SK-N-SH (cell line): ENCODE measurements around the gene TSGA10IP. TPM values are rescaled to one million over a fixed set of nuclear protein-coding genes. Genes with fewer than 3 reads are reported as not detected.

Experiments used
- CTCF ChIA-PET: fragments of 300-600, 350-600 bp; formaldehyde crosslinking; extraction: SDS; loops from one replicate; lab custom pipeline; 2021; lab: Yijun Ruan, JAX
- POLR2A ChIA-PET: fragments of 350-600 bp; sonication (Branson Sonifier 250); formaldehyde crosslinking; extraction: SDS; loops from one replicate; lab custom pipeline; 2020; ENCODE audit warnings: antibody characterized with exemption, inconsistent platforms; lab: Yijun Ruan, JAX
- DNase-seq: peaks from one replicate; pipeline ENCODE4 v3.0.0; 2012
- H2AFZ ChIP-seq: fragments of 200-600 bp; sonication (generic); 2 replicates; pipeline ENCODE4 v1.8.1; 2016; ENCODE audit warnings: antibody characterized with exemption, mild to moderate bottlenecking, low read depth
- H3F3A ChIP-seq: fragments of 200-600 bp; sonication (generic); replicated peaks from 2 replicates; pipeline ENCODE3; 2016; ENCODE audit warnings: antibody characterized with exemption, mild to moderate bottlenecking; ENCODE audit not compliant: insufficient read depth
- H3K27ac ChIP-seq, 2 experiments: fragments of 200-500 bp in 1 of 2; fragments of 200-600 bp in 1 of 2; sonication (Bioruptor generic) in 1 of 2; sonication (generic), shearing (Covaris generic) in 1 of 2; 2 replicates each; pipeline versions ENCODE4 v1.5.1 to v1.6.1; 2014 to 2016; ENCODE audit warnings: low read depth in 2 of 2, inconsistent platforms in 1 of 2, low read length in 1 of 2, mild to moderate bottlenecking in 1 of 2, mixed read lengths in 1 of 2
- H3K27me3 ChIP-seq: fragments of 200-600 bp; sonication (generic), shearing (Covaris generic); 2 replicates; pipeline ENCODE4 v1.6.1; 2016; ENCODE audit warnings: mixed run types; ENCODE audit not compliant: insufficient read depth
- H3K36me3 ChIP-seq, 2 experiments: fragments of 200-500 bp in 1 of 2; fragments of 200-600 bp in 1 of 2; sonication (Bioruptor generic) in 1 of 2; sonication (generic) in 1 of 2; replicated peaks in 1 of 2; 2 replicates each; pipeline versions ENCODE3 to v1.5.1; 2014 to 2016; ENCODE audit warnings: low read length in 1 of 2, mild to moderate bottlenecking in 1 of 2; ENCODE audit not compliant: insufficient read depth in 2 of 2, control insufficient read depth in 1 of 2
- H3K4me1 ChIP-seq, 2 experiments: fragments of 200-500 bp in 1 of 2; fragments of 200-600 bp in 1 of 2; sonication (Bioruptor generic) in 1 of 2; sonication (generic), shearing (Covaris generic) in 1 of 2; 2 replicates each; pipeline versions ENCODE4 v1.5.1 to v1.6.1; 2014 to 2016; ENCODE audit warnings: low read depth in 1 of 2, low read length in 1 of 2, mixed run types in 1 of 2; ENCODE audit not compliant: insufficient read depth in 2 of 2, control insufficient read depth in 1 of 2
- H3K4me2 ChIP-seq: fragments of 200-600 bp; sonication (generic), shearing (Covaris generic); 2 replicates; pipeline ENCODE4 v1.6.1; 2017; ENCODE audit warnings: mixed run types
- H3K4me3 ChIP-seq, 2 experiments: fragments of 200-500 bp in 1 of 2; fragments of 200-600 bp in 1 of 2; sonication (Bioruptor generic) in 1 of 2; sonication (generic), shearing (Covaris generic) in 1 of 2; 2 replicates each; pipeline versions ENCODE4 v1.5.1 to v1.8.1; 2014 to 2016; ENCODE audit warnings: low read depth in 2 of 2, inconsistent platforms in 1 of 2, low read length in 1 of 2, mild to moderate bottlenecking in 1 of 2, mixed read lengths in 1 of 2, moderate library complexity in 1 of 2
- H3K79me2 ChIP-seq: fragments of 200-600 bp; sonication (generic); 2 replicates; pipeline ENCODE4 v1.8.1; 2017; ENCODE audit warnings: mild to moderate bottlenecking; ENCODE audit not compliant: insufficient read depth
- H3K9ac ChIP-seq: fragments of 200-600 bp; sonication (generic); 2 replicates; pipeline ENCODE4 v1.6.1; 2017; ENCODE audit warnings: mixed run types
- H3K9me2 ChIP-seq: fragments of 200-600 bp; sonication (generic); 2 replicates; pipeline ENCODE4 v1.6.1; 2017; ENCODE audit warnings: mixed run types
- H3K9me3 ChIP-seq: fragments of 200-600 bp; sonication (generic); 2 replicates; pipeline ENCODE4 v1.6.1; 2017; ENCODE audit warnings: mixed run types, mild to moderate bottlenecking, moderate library complexity
- H4K20me1 ChIP-seq: fragments of 200-600 bp; sonication (generic); 2 replicates; pipeline ENCODE4 v1.6.1; 2017; ENCODE audit warnings: mild to moderate bottlenecking, mixed run types; ENCODE audit not compliant: insufficient read depth
- CHD2 ChIP-seq: fragments of 150-350 bp; IDR thresholded peaks from 2 replicates; pipeline ENCODE4 v1.6.1; 2018; ENCODE audit warnings: low read length; ENCODE audit not compliant: partially characterized antibody
- ELF1 ChIP-seq: IDR thresholded peaks from 2 replicates; pipeline ENCODE4 v1.4.0; 2012
- EZH2phosphoT487 ChIP-seq: fragments of 200-600 bp; sonication (generic); IDR thresholded peaks from 2 replicates; pipeline ENCODE4 v1.6.1; 2017; ENCODE audit warnings: low read depth, mixed run types, mild to moderate bottlenecking, antibody characterized with exemption, moderate library complexity, borderline replicate concordance
- FOXM1 ChIP-seq: IDR thresholded peaks from 2 replicates; pipeline ENCODE4 v1.4.0; 2012; ENCODE audit warnings: low read depth, mild to moderate bottlenecking
- MXI1 ChIP-seq: IDR thresholded peaks from 2 replicates; pipeline ENCODE4 v1.6.1; 2012; ENCODE audit warnings: mild to moderate bottlenecking, low read depth, low read length, improper control_type of control experiment
- SMC3 ChIP-seq: IDR thresholded peaks from 2 replicates; pipeline ENCODE4 v1.6.1; 2012; ENCODE audit warnings: low read depth, low read length, improper control_type of control experiment
- TEAD4 ChIP-seq: IDR thresholded peaks from 2 replicates; pipeline ENCODE4 v1.4.0; 2012; ENCODE audit warnings: mild to moderate bottlenecking, borderline replicate concordance; ENCODE audit not compliant: insufficient read depth
- ZBTB33 ChIP-seq: IDR thresholded peaks from 2 replicates; pipeline ENCODE4 v1.4.0; 2012; ENCODE audit warnings: low read depth, borderline replicate concordance
- WGBS: methylation state at CpG from one replicate; pipeline ENCODE4 v1.1.6; 2017; ENCODE audit warnings: low lambda C conversion rate; 5-methylcytosine and 5-hydroxymethylcytosine counted together
- polyA plus RNA-seq, 3 experiments: library from polyadenylated mRNA; depleted of rRNA; stranded (reverse); fragments of >200 nt; gene quantifications; 2 replicates each; pipeline ENCODE4 v1.2.3, GENCODE V29; 2012

Gene TSGA10IP
- polyA plus RNA-seq, 1 of the 3 experiments (the other 2 are of a cell fraction), result not detected

GRCh38 chr11:66008468-66009101 lies 63.3 kb downstream of the TSGA10IP start:
- TF ChIP-seq CHD2 (no peak), TEAD4 (no peak), ELF1 (no peak), EZH2phosphoT487 (no peak), ZBTB33 (no peak), SMC3 (no peak), FOXM1 (no peak), MXI1 (no peak)
- H3K27me3 ChIP-seq, result no peaks in the 10 kb centered on the region
- 0 out of 2 replicates have a peak overlapping the region, but pooled peaks have one; percentile 6 for H3K9ac ChIP-seq
- CTCF ChIA-PET, result interaction anchor here (0.6 to 2.3 kb wide), 4 partner anchors 14 to 44 kb away, joined by 3 to 23 read pairs (median 4); no protein-coding TSS in a partner anchor
- H3F3A ChIP-seq, result peaks cover 44% of the 10 kb centered on the region
- peaks cover 19% of the 10 kb centered on the region for H3K79me2 ChIP-seq
- H3K4me2 ChIP-seq, result no peak overlapping the region
- no peak overlapping the region for H3K4me3 ChIP-seq
- peak overlapping the region in 1 of 2 experiments; percentile 13; a peak in 1 of 4 replicates for H3K27ac ChIP-seq
- no peaks in the 10 kb centered on the region for H4K20me1 ChIP-seq
- H2AFZ ChIP-seq, result 0 out of 2 replicates have a peak overlapping the region, but pooled peaks have one; percentile 31
- H3K4me1 ChIP-seq, result peaks cover 4 to 6% of the 10 kb centered on the region in 2 experiments; a peak in 2 of 4 replicates
- H3K9me2 ChIP-seq, result no peaks in the 10 kb centered on the region
- peaks cover 18% of the 10 kb centered on the region in 2 experiments for H3K36me3 ChIP-seq
- whole genome bisulfite sequencing, result 53% methylated on average over 7 of the region's 10 CpGs
- DNase-seq, result no peak
- no peaks in the 10 kb centered on the region for H3K9me3 ChIP-seq
- POLR2A ChIA-PET, result interaction anchor here (0.8 to 1.6 kb wide), 2 partner anchors 37 to 50 kb away, joined by 4 to 6 read pairs; no protein-coding TSS in a partner anchor

Other genes with a start within 250 kb of the TSGA10IP start
- 44.5 and 51.9 TPM in 2 replicates for gene KAT5, start 233.2 kb upstream of the TSGA10IP start, polyA plus RNA-seq (2012; rRNA removed)
- 43.9 and 50.9 TPM in 2 replicates for gene RNASEH2C, start 224.7 kb upstream of the TSGA10IP start, polyA plus RNA-seq (2012; rRNA removed)
- 3.8 and 4.6 TPM in 2 replicates for gene AP5B1, start 164.5 kb upstream of the TSGA10IP start, polyA plus RNA-seq (2012; rRNA removed)
- not detected in 2 replicates for gene OVOL1, start 158.4 kb upstream of the TSGA10IP start, polyA plus RNA-seq (2012; rRNA removed)
- gene SNX32, start 111.5 kb upstream of the TSGA10IP start, polyA plus RNA-seq (2012; rRNA removed), result 0.81 and 1.0 TPM in 2 replicates
- 2,761 and 4,252 TPM in 2 replicates for gene CFL1, start 87.3 kb upstream of the TSGA10IP start, polyA plus RNA-seq (2012; rRNA removed)
- 39.7 and 58.2 TPM in 2 replicates for gene MUS81, start 85.0 kb upstream of the TSGA10IP start, polyA plus RNA-seq (2012; rRNA removed)
- gene EFEMP2, start 72.7 kb upstream of the TSGA10IP start, polyA plus RNA-seq (2012; rRNA removed), result 194 and 203 TPM in 2 replicates
- 0.49 and 0.68 TPM in 2 replicates for gene CTSW, start 65.6 kb upstream of the TSGA10IP start, polyA plus RNA-seq (2012; rRNA removed)
- gene FIBP, start 57.0 kb upstream of the TSGA10IP start, polyA plus RNA-seq (2012; rRNA removed), result 159 and 190 TPM in 2 replicates
- 34.2 and 52.8 TPM in 2 replicates for gene CCDC85B, start 54.8 kb upstream of the TSGA10IP start, polyA plus RNA-seq (2012; rRNA removed)
- gene FOSL1, start 45.1 kb upstream of the TSGA10IP start, polyA plus RNA-seq (2012; rRNA removed), result 17.9 and 30.1 TPM in 2 replicates
- gene C11orf68, start 26.4 kb upstream of the TSGA10IP start, polyA plus RNA-seq (2012; rRNA removed), result 54.4 and 65.3 TPM in 2 replicates
- 309 and 464 TPM in 2 replicates for gene DRAP1, start 26.1 kb upstream of the TSGA10IP start, polyA plus RNA-seq (2012; rRNA removed)
- 39.2 and 73.6 TPM in 2 replicates for gene SART1, start 16.3 kb downstream of the TSGA10IP start, polyA plus RNA-seq (2012; rRNA removed)
- 28.9 and 31.4 TPM in 2 replicates for gene EIF1AD, start 56.7 kb downstream of the TSGA10IP start, polyA plus RNA-seq (2012; rRNA removed)
- gene BANF1, start 57.0 kb downstream of the TSGA10IP start, polyA plus RNA-seq (2012; rRNA removed), result 311 and 382 TPM in 2 replicates
- gene CST6, start 66.5 kb downstream of the TSGA10IP start, polyA plus RNA-seq (2012; rRNA removed), result 0.60 and 0.90 TPM in 2 replicates
- gene CATSPER1, start 81.0 kb downstream of the TSGA10IP start, polyA plus RNA-seq (2012; rRNA removed), result 1.9 and 2.2 TPM in 2 replicates
- gene GAL3ST3, start 103.7 kb downstream of the TSGA10IP start, polyA plus RNA-seq (2012; rRNA removed), result 1.9 and 3.2 TPM in 2 replicates
- gene SF3B2, start 106.9 kb downstream of the TSGA10IP start, polyA plus RNA-seq (2012; rRNA removed), result 90.9 and 128 TPM in 2 replicates
- gene PACS1, start 124.8 kb downstream of the TSGA10IP start, polyA plus RNA-seq (2012; rRNA removed), result 24.8 and 37.3 TPM in 2 replicates